HL-60 (cell line): Measurements from ENCODE around the gene PRR12.
"Not testable (repeated sequence)": the region's sequence is repeated elsewhere in the genome, so short reads cannot be mapped to it uniquely, and the experiment has no call there.

Experiments used
- DNase-seq, 2 experiments: peaks; one replicate each; pipeline ENCODE4 v3.0.0-alpha.2; 2010 to 2020; ENCODE audit warnings: low read depth in 1 of 2, low spot score in 1 of 2
- H3K27ac ChIP-seq: fragments of 250-450 bp; sonication (Bioruptor Pico); replicated peaks from 2 replicates; pipeline ENCODE4 v1.5.1; 2020; ENCODE audit warnings: mild to moderate bottlenecking, moderate library complexity
- H3K27me3 ChIP-seq: fragments of 250-450 bp; sonication (Bioruptor Pico); 2 replicates; pipeline ENCODE4 v1.5.1; 2021; ENCODE audit warnings: mild to moderate bottlenecking, moderate library complexity; ENCODE audit not compliant: insufficient read depth, poor library complexity, severe bottlenecking
- H3K4me3 ChIP-seq: replicated peaks from 2 replicates; pipeline ENCODE4 v1.5.1; 2011; ENCODE audit warnings: mild to moderate bottlenecking, control low read depth, low read length; ENCODE audit not compliant: insufficient read depth
- GABPA ChIP-seq: IDR thresholded peaks from 2 replicates; pipeline ENCODE4 v1.6.1; 2012; ENCODE audit warnings: low read depth
- POLR2AphosphoS5 ChIP-seq: IDR thresholded peaks from 2 replicates; pipeline ENCODE4 v1.6.1; 2012; ENCODE audit warnings: low read depth
- SPI1 ChIP-seq: IDR thresholded peaks from 2 replicates; pipeline ENCODE4 v1.6.1; 2012; ENCODE audit warnings: low read depth, mild to moderate bottlenecking, borderline replicate concordance
- TF ChIP-seq, protein P1 (sequence below): IDR thresholded peaks from one replicate; pipeline ENCODE4 v1.5.1; 2011; ENCODE audit warnings: low read length, control low read depth, inconsistent platforms; ENCODE audit not compliant: insufficient read depth
- TF ChIP-seq, protein P2 (sequence below): IDR thresholded peaks from 2 replicates; pipeline ENCODE4 v1.6.1; 2012; ENCODE audit warnings: low read depth; ENCODE audit not compliant: insufficient replicate concordance

The PRR12 gene

DNA sequence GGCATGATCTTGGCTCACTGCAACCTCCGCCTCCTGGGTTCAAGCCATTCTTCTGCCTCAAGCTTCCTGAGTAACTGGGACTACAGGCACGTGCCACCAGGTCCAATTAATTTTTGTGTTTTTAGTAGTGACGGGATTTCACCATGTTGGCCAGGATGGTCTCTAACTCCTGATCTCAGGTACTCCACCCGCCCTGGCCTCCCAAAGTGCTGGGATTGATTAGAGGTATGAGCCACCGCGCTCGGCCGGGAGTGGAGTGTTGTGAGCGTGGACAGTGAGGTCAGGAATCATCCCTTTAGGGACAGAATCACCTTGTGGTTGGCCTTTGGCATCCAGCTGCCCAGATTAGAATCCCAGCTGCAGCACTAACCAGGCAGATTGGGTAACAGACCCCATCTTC is 38.7 kb downstream of the PRR12 start:
- no peak overlapping the region for H3K27ac ChIP-seq
- TF ChIP-seq, protein P1, sequence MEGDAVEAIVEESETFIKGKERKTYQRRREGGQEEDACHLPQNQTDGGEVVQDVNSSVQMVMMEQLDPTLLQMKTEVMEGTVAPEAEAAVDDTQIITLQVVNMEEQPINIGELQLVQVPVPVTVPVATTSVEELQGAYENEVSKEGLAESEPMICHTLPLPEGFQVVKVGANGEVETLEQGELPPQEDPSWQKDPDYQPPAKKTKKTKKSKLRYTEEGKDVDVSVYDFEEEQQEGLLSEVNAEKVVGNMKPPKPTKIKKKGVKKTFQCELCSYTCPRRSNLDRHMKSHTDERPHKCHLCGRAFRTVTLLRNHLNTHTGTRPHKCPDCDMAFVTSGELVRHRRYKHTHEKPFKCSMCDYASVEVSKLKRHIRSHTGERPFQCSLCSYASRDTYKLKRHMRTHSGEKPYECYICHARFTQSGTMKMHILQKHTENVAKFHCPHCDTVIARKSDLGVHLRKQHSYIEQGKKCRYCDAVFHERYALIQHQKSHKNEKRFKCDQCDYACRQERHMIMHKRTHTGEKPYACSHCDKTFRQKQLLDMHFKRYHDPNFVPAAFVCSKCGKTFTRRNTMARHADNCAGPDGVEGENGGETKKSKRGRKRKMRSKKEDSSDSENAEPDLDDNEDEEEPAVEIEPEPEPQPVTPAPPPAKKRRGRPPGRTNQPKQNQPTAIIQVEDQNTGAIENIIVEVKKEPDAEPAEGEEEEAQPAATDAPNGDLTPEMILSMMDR, result no peak
- TF ChIP-seq GABPA (no peak), SPI1 (no peak), POLR2AphosphoS5 (no peak)
- TF ChIP-seq, protein P2, sequence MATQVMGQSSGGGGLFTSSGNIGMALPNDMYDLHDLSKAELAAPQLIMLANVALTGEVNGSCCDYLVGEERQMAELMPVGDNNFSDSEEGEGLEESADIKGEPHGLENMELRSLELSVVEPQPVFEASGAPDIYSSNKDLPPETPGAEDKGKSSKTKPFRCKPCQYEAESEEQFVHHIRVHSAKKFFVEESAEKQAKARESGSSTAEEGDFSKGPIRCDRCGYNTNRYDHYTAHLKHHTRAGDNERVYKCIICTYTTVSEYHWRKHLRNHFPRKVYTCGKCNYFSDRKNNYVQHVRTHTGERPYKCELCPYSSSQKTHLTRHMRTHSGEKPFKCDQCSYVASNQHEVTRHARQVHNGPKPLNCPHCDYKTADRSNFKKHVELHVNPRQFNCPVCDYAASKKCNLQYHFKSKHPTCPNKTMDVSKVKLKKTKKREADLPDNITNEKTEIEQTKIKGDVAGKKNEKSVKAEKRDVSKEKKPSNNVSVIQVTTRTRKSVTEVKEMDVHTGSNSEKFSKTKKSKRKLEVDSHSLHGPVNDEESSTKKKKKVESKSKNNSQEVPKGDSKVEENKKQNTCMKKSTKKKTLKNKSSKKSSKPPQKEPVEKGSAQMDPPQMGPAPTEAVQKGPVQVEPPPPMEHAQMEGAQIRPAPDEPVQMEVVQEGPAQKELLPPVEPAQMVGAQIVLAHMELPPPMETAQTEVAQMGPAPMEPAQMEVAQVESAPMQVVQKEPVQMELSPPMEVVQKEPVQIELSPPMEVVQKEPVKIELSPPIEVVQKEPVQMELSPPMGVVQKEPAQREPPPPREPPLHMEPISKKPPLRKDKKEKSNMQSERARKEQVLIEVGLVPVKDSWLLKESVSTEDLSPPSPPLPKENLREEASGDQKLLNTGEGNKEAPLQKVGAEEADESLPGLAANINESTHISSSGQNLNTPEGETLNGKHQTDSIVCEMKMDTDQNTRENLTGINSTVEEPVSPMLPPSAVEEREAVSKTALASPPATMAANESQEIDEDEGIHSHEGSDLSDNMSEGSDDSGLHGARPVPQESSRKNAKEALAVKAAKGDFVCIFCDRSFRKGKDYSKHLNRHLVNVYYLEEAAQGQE, result no peak
- H3K4me3 ChIP-seq, result no peak overlapping the region
- DNase-seq, result no peak
- H3K27me3 ChIP-seq, result no peaks in the 10 kb centered on the region

DNA sequence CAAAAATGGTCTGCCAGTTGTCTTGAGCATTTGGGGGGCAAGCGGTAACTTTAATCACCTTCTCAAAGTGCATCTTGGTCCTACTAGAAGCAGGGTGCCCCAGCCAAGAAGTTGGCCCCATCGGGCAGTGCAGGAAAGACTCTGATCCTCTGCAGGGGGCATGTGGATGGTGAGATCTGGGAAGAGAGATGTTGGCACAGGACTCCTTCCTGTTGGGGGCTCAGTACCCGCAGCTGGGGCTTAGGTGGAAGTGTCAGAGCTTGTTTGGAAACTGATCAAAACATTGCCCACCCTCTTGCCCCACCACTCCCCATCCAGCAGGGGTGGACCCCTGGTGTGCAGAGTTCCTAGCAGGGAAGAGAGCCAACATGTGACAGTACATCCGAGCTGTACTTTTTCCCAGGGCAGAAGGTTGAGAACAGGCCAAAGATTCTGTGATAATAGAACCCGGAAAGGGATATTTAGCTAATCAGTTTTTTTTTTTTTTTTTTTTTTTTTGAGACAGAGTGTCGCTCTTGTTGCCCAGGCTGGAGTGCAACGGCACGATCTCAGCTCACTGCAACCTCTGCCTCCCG is 40.1 kb downstream of the PRR12 start:
- peak; percentile 58 for TF ChIP-seq POLR2AphosphoS5
- no peak for TF ChIP-seq SPI1
- DNase-seq, result no peak
- no peaks in the 10 kb centered on the region for H3K27me3 ChIP-seq
- H3K27ac ChIP-seq, result no peak overlapping the region
- no peak overlapping the region for H3K4me3 ChIP-seq

DNA sequence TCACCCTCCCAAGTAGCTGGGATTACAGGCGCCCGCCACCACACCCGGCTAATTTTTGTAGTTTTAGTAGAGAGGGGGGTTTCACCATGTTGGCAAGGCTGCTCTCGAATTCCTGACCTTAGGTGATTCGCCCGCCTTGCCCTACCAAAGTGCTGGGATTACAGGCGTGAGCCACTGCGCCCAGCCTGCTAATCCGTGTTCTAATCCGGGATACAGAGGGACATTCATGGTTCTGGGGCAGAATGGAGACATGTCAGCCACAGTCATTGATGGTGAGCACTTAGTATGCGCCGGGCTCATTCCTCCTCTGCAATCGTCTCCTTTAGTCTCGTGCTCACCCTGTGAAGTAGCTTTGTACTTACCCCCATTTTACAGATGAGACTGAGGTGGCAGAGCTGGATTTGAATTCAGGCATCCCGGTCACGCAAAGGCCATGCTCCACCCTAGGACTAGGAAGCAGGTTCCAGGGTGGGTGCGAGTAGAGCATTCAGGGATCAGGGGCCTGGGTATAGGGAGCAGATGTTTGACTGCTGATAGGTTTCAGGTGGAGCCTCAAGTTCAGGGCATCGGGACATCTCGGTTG is 40.7 kb downstream of the PRR12 start:
- TF ChIP-seq SPI1 (no peak), POLR2AphosphoS5 (no peak; the same call in 1 of the 2 replicates), GABPA (no peak)
- TF ChIP-seq, protein P2, result no peak
- TF ChIP-seq, protein P1, result no peak
- Histone ChIP-seq H3K27me3 (no peaks in the 10 kb centered on the region), H3K27ac (no peak overlapping the region), H3K4me3 (no peak overlapping the region)
- DNase-seq, result no peak

DNA sequence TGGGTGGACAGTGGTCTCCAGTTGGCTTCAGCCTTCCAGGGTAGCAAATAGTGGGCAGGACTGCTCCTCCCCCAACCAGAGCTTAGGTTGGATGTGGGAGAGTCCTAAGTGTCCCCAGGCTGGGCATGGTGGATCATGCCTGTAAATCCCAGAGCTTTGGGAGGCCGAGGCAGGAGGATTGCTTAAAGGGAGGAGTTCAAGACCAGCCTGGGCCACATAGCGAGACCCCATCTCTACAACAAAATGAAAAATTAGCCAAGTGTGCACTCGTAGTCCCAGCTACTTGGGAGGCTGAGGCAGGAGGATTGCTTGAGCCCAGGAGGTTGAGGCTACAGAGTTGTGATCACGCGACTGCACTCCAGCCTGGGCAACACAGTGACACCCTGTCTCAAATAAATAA is 41.6 kb downstream of the PRR12 start:
- H3K27ac ChIP-seq, result no peak overlapping the region
- no peak for DNase-seq
- H3K27me3 ChIP-seq, result no peaks in the 10 kb centered on the region
- TF ChIP-seq POLR2AphosphoS5, result no peak
- TF ChIP-seq, protein P2, result no peak
- no peak overlapping the region for H3K4me3 ChIP-seq

DNA sequence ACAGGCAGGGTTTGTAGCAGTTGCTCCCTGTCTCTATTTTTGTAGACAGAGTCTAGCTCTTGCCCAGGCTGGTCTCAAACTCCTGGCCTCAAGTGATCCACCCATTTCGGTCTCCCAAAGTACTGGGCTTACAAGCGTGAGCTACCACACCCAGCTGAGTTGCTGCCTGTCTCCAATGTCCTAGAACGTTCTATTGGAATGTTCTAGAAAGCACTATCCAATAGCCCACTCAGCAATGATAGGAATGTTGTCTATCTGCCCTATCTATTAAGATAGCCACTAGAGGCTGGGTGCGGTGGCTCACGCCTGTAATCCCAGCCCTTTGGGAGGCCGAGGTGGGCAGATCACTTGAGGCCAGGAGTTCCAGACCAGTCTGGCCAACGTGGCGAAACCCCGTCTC is 42.3 kb downstream of the PRR12 start:
- not testable (repeated sequence) for DNase-seq, H3K4me3 ChIP-seq, H3K27ac ChIP-seq, H3K27me3 ChIP-seq
